HepG2 (cell line): Measurements from ENCODE around the gene TTN. TPM values are rescaled to one million over a fixed set of nuclear protein-coding genes. Genes with fewer than 3 reads are reported as not detected.
A peak's percentile ranks its signal among the peaks of the same experiment; 100 is the strongest.

Source experiments
- AHDC1 ChIP-seq: sonication (generic); formaldehyde crosslinking; IDR thresholded peaks from 2 replicates; pipeline ENCODE4 v1.5.1; 2020; ENCODE audit warnings: mild to moderate bottlenecking, missing genetic modification reagents, borderline replicate concordance
- CREB3 ChIP-seq: sonication (generic); formaldehyde crosslinking; IDR thresholded peaks from 2 replicates; pipeline ENCODE4 v1.5.0; 2020; ENCODE audit warnings: missing genetic modification reagents
- GABPB1 ChIP-seq: IDR thresholded peaks from 2 replicates; pipeline ENCODE4 v1.6.1; 2016; ENCODE audit warnings: mild to moderate bottlenecking, missing genetic modification reagents, moderate library complexity, missing compliant biosample characterization
- HMG20B ChIP-seq: conservative IDR thresholded peaks from 2 replicates; pipeline ENCODE4 v1.6.1; 2016; ENCODE audit warnings: missing genetic modification reagents, missing compliant biosample characterization
- HOXA5 ChIP-seq: sonication (generic); formaldehyde crosslinking; IDR thresholded peaks from 2 replicates; pipeline ENCODE4 v1.4.0; 2020; ENCODE audit warnings: missing genetic modification reagents
- IRF9 ChIP-seq: sonication (generic); formaldehyde crosslinking; IDR thresholded peaks from 2 replicates; pipeline ENCODE4 v1.8.0; 2022; ENCODE audit warnings: missing genetic modification reagents, mild to moderate bottlenecking, borderline replicate concordance
- MXD4 ChIP-seq: IDR thresholded peaks from 2 replicates; pipeline ENCODE4 v1.6.1; 2016; ENCODE audit warnings: mild to moderate bottlenecking, missing biosample characterization, missing genetic modification reagents
- RFX1 ChIP-seq: fragments of 450-650 bp; IDR thresholded peaks from 2 replicates; pipeline ENCODE4 v1.6.1; 2017
- SMAD9 ChIP-seq: sonication (generic); formaldehyde crosslinking; IDR thresholded peaks from 2 replicates; pipeline ENCODE4 v1.5.1; 2020; ENCODE audit warnings: mild to moderate bottlenecking, missing genetic modification reagents
- SP2 ChIP-seq: sonication (generic); formaldehyde crosslinking; IDR thresholded peaks from 2 replicates; pipeline ENCODE4 v1.5.1; 2020; ENCODE audit warnings: mild to moderate bottlenecking, missing genetic modification reagents
- ZBTB1 ChIP-seq: sonication (generic); formaldehyde crosslinking; IDR thresholded peaks from 2 replicates; pipeline ENCODE4 v1.4.0; 2020; ENCODE audit warnings: missing genetic modification reagents, borderline replicate concordance
- ZBTB21 ChIP-seq: sonication (generic); formaldehyde crosslinking; IDR thresholded peaks from 2 replicates; pipeline ENCODE4 v1.4.0; 2020; ENCODE audit warnings: missing genetic modification reagents
- ZFAT ChIP-seq: sonication (generic); formaldehyde crosslinking; conservative IDR thresholded peaks from 2 replicates; pipeline ENCODE4 v1.8.1; 2023; ENCODE audit warnings: missing genetic modification reagents, inconsistent platforms
- ZFP1 ChIP-seq: IDR thresholded peaks from 2 replicates; pipeline ENCODE4 v1.6.1; 2016
- ZFP82 ChIP-seq: sonication (generic); formaldehyde crosslinking; IDR thresholded peaks from 2 replicates; pipeline ENCODE4 v1.5.1; 2020; ENCODE audit warnings: mild to moderate bottlenecking, missing genetic modification reagents, borderline replicate concordance
- ZFY ChIP-seq: sonication (generic); formaldehyde crosslinking; IDR thresholded peaks from 2 replicates; pipeline ENCODE4 v1.4.0; 2020; ENCODE audit warnings: missing genetic modification reagents
- ZMYM4 ChIP-seq: sonication (generic); formaldehyde crosslinking; IDR thresholded peaks from 2 replicates; pipeline ENCODE4 v1.8.1; 2023; ENCODE audit warnings: mild to moderate bottlenecking, missing genetic modification reagents
- ZNF17 ChIP-seq: sonication (generic); formaldehyde crosslinking; IDR thresholded peaks from 2 replicates; pipeline ENCODE4 v1.5.0; 2020; ENCODE audit warnings: mild to moderate bottlenecking, missing genetic modification reagents
- ZNF20 ChIP-seq: sonication (generic); formaldehyde crosslinking; IDR thresholded peaks from 2 replicates; pipeline ENCODE4 v1.4.0; 2020; ENCODE audit warnings: mild to moderate bottlenecking, moderate library complexity, missing genetic modification reagents
- ZNF207 ChIP-seq: fragments of 450-650 bp; IDR thresholded peaks from 2 replicates; pipeline ENCODE4 v1.6.1; 2016; ENCODE audit warnings: antibody characterized with exemption, borderline replicate concordance
- ZNF430 ChIP-seq: sonication (generic); formaldehyde crosslinking; IDR thresholded peaks from 2 replicates; pipeline ENCODE4 v1.9.0; 2021; ENCODE audit warnings: mild to moderate bottlenecking, missing genetic modification reagents
- ZNF451 ChIP-seq: sonication (generic); formaldehyde crosslinking; IDR thresholded peaks from 2 replicates; pipeline ENCODE4 v1.5.0; 2020; ENCODE audit warnings: mild to moderate bottlenecking, missing genetic modification reagents
- ZNF564 ChIP-seq: sonication (generic); formaldehyde crosslinking; IDR thresholded peaks from 2 replicates; pipeline ENCODE4 v1.8.1; 2023; ENCODE audit warnings: mild to moderate bottlenecking, missing genetic modification reagents
- ZNF597 ChIP-seq: sonication (generic); formaldehyde crosslinking; IDR thresholded peaks from 2 replicates; pipeline ENCODE4 v1.5.0; 2020; ENCODE audit warnings: missing genetic modification reagents
- ZSCAN30 ChIP-seq: sonication (generic); formaldehyde crosslinking; IDR thresholded peaks from 2 replicates; pipeline ENCODE4 v1.5.0; 2020; ENCODE audit warnings: mild to moderate bottlenecking, missing genetic modification reagents
- polyA plus RNA-seq, 8 experiments: library from polyadenylated mRNA; depleted of rRNA in 3 of 8; stranded (reverse) in 7 of 8; unstranded in 1 of 8; fragments of >200 nt; fragmentation: Illumina TruSeq in 4 of 8; extraction: Trizol in 4 of 8; gene quantifications; 2 replicates each; pipeline versions ENCODE4 v1.2.1 to v1.2.3, GENCODE V29; 2011 to 2016; ENCODE audit warnings: low read depth in 4 of 8, missing spikeins in 1 of 8, mixed read lengths in 1 of 8; ENCODE audit not compliant: insufficient read depth in 1 of 8
- total RNA-seq, 5 experiments: library from RNA; depleted of rRNA; stranded (reverse); fragments of >200 nt; fragmentation: Illumina TruSeq; extraction: Trizol; gene quantifications; 2 replicates each; pipeline ENCODE4 v1.2.3, GENCODE V29; 2016; ENCODE audit warnings: low read depth in 1 of 5

The TTN gene
- total and polyA plus RNA-seq, 2 of the 13 experiments (the other 11 are each of a cell fraction or from before 2014, with no cell fraction given) = under 0.01 TPM

GRCh38 chr2:178522950-178523595 is 284.1 kb downstream of the TTN start (continued):
- TF ChIP-seq IRF9 (CRISPR knock-in tag) (no peak), SMAD9 (CRISPR knock-in tag) (no peak), RFX1 (no peak), SP2 (peak; percentile 64; the same call in 1 of the 2 replicates), HOXA5 (CRISPR knock-in tag) (peak; percentile 66; the same call in 1 of the 2 replicates), ZNF564 (CRISPR knock-in tag) (no peak), GABPB1 (peak; percentile 93), ZFP82 (no peak), ZNF20 (CRISPR knock-in tag) (no peak), CREB3 (CRISPR knock-in tag) (no peak), ZBTB21 (CRISPR knock-in tag) (peak; percentile 92), ZBTB1 (CRISPR knock-in tag) (no peak), ZNF207 (no peak), ZFY (peak; percentile 42; the same call in 1 of the 2 replicates), AHDC1 (CRISPR knock-in tag) (no peak), ZNF430 (CRISPR knock-in tag) (no peak), ZSCAN30 (no peak), ZNF597 (CRISPR knock-in tag) (no peak), ZFP1 (CRISPR knock-in tag) (no peak), ZNF17 (CRISPR knock-in tag) (no peak), ZMYM4 (peak; percentile 97), HMG20B (no peak), ZNF451 (CRISPR knock-in tag) (no peak), ZFAT (no peak), MXD4 (CRISPR knock-in tag) (no peak)
